HCT116 (cell line): ENCODE measurements around the gene ANP32B. TPM values are rescaled to one million over a fixed set of nuclear protein-coding genes. Genes with fewer than 3 reads are reported as not detected.

Experiments
- ATAC-seq: fragments of 200-7000 bp; cut with Tn5 transposase; 2 replicates; pipeline ENCODE4 v1.9.1; 2020; ENCODE audit warnings: mild to moderate bottlenecking, moderate library complexity
- BruUV-seq: library from RNA; stranded (reverse); fragments of 400-500 nt; replicated peaks from 2 replicates; lab custom pipeline; 2021; lab: Mats Ljungman, UMichigan
- CTCF ChIA-PET: fragments of 300-600 bp; sonication (Branson Sonifier 250); formaldehyde crosslinking; loops from one replicate; lab custom pipeline; 2021; ENCODE audit warnings: antibody characterized with exemption; lab: Charles Lee
- POLR2A ChIA-PET: fragments of 300-600, 350-600 bp; sonication (Branson Sonifier 250); formaldehyde crosslinking; loops from one replicate; lab custom pipeline; 2021; ENCODE audit warnings: antibody characterized with exemption; lab: Charles Lee
- RAD21 ChIA-PET, 2 experiments: fragments of 300-600 bp; sonication (Branson Sonifier 250); formaldehyde crosslinking; loops; one replicate each; lab custom pipeline; 2023; ENCODE audit warnings: low total read pairs in 2 of 2; ENCODE audit not compliant: uncharacterized antibody in 2 of 2, unreplicated experiment in 2 of 2, low non-redundant PET in 1 of 2; lab: Charles Lee
- DNase-seq: peaks from one replicate; pipeline ENCODE4 v3.0.0-alpha.2; 2010; ENCODE audit warnings: low read depth, low spot score
- H2AFZ ChIP-seq: fragments of 200-600 bp; shearing (Covaris generic), sonication (generic); 2 replicates; pipeline ENCODE4 v1.6.1; 2017; ENCODE audit warnings: low read depth, mixed run types, mixed read lengths, antibody characterized with exemption, low read length; ENCODE audit not compliant: poor library complexity, severe bottlenecking
- H3K27ac ChIP-seq: 2 replicates; pipeline ENCODE4 v1.5.1; 2012; ENCODE audit warnings: low read depth, low read length
- H3K27me3 ChIP-seq: fragments of 200-600 bp; sonication (generic); 2 replicates; pipeline ENCODE4 v1.6.1; 2016; ENCODE audit warnings: mixed run types, low read length, mixed read lengths; ENCODE audit not compliant: insufficient read depth
- H3K36me3 ChIP-seq, 2 experiments: fragments of 200-500 bp in 1 of 2; fragments of 200-600 bp in 1 of 2; sonication (Bioruptor generic) in 1 of 2; sonication (generic) in 1 of 2; 2 replicates each; pipeline versions ENCODE4 v1.5.1 to v1.6.1; 2014 to 2016; ENCODE audit warnings: low read length in 2 of 2, inconsistent platforms in 1 of 2, mixed read lengths in 1 of 2, mixed run types in 1 of 2; ENCODE audit not compliant: insufficient read depth in 2 of 2, control insufficient read depth in 1 of 2
- H3K4me1 ChIP-seq, 2 experiments: fragments of 200-600 bp in 1 of 2; sonication (generic) in 1 of 2; 2 replicates each; pipeline versions ENCODE4 v1.5.1 to v1.6.1; 2012 to 2017; ENCODE audit warnings: low read length in 2 of 2, inconsistent platforms in 1 of 2, mild to moderate bottlenecking in 1 of 2, mixed read lengths in 1 of 2, mixed run types in 1 of 2, moderate library complexity in 1 of 2; ENCODE audit not compliant: insufficient read depth in 2 of 2, control insufficient read depth in 1 of 2
- H3K4me2 ChIP-seq: fragments of 200-600 bp; sonication (generic); 2 replicates; pipeline ENCODE4 v1.6.1; 2017; ENCODE audit warnings: mixed run types, low read length, mixed read lengths
- H3K4me3 ChIP-seq, 2 experiments: fragments of 200-600 bp in 1 of 2; sonication (generic) in 1 of 2; replicated peaks in 1 of 2; 2 replicates each; pipeline ENCODE4 v1.5.1; 2011 to 2016; ENCODE audit warnings: low read length in 2 of 2, control low read depth in 1 of 2, low read depth in 1 of 2, mild to moderate bottlenecking in 1 of 2, mixed read lengths in 1 of 2, mixed run types in 1 of 2
- H3K79me2 ChIP-seq: fragments of 200-600 bp; sonication (generic); 2 replicates; pipeline ENCODE4 v1.6.1; 2017; ENCODE audit warnings: mild to moderate bottlenecking, mixed run types, low read length, moderate library complexity, mixed read lengths; ENCODE audit not compliant: insufficient read depth
- H3K9ac ChIP-seq: fragments of 200-600 bp; sonication (generic); 2 replicates; pipeline ENCODE4 v1.6.1; 2016; ENCODE audit warnings: low read length, mixed read lengths
- H3K9me2 ChIP-seq: fragments of 200-600 bp; sonication (generic), shearing (Covaris generic); 2 replicates; pipeline ENCODE4 v1.6.1; 2017; ENCODE audit warnings: mixed run types, mild to moderate bottlenecking, moderate library complexity; ENCODE audit not compliant: insufficient read depth
- H3K9me3 ChIP-seq, 2 experiments: fragments of 200-500 bp in 1 of 2; fragments of 200-600 bp in 1 of 2; sonication (Bioruptor generic) in 1 of 2; sonication (generic) in 1 of 2; 2 replicates each; pipeline ENCODE4 v1.6.1; 2014 to 2017; ENCODE audit warnings: low read length in 2 of 2, mixed read lengths in 2 of 2, inconsistent platforms in 1 of 2, low read depth in 1 of 2, mild to moderate bottlenecking in 1 of 2, mixed run types in 1 of 2, moderate library complexity in 1 of 2; ENCODE audit not compliant: control insufficient read depth in 1 of 2, insufficient read depth in 1 of 2
- H4K20me1 ChIP-seq: fragments of 200-600 bp; sonication (generic), shearing (Covaris generic); 2 replicates; pipeline ENCODE4 v1.6.1; 2017; ENCODE audit warnings: mixed run types, mild to moderate bottlenecking, moderate library complexity; ENCODE audit not compliant: insufficient read depth
- CBX3 ChIP-seq: IDR thresholded peaks from 2 replicates; pipeline ENCODE4 v1.6.1; 2012; ENCODE audit warnings: low read depth
- CTCF ChIP-seq, 3 experiments: fragments of 200-600 bp in 1 of 3; sonication (generic) in 1 of 3; IDR thresholded peaks in 2 of 3; conservative IDR thresholded peaks in 1 of 3; 2 replicates each; pipeline ENCODE4 v1.5.1; 2012 to 2017; ENCODE audit warnings: low read depth in 2 of 3, low read length in 2 of 3, antibody characterized with exemption in 1 of 3, borderline replicate concordance in 1 of 3, control low read depth in 1 of 3, mild to moderate bottlenecking in 1 of 3, mixed read lengths in 1 of 3, mixed run types in 1 of 3, moderate library complexity in 1 of 3; ENCODE audit not compliant: insufficient read depth in 1 of 3
- EGR1 ChIP-seq: IDR thresholded peaks from 2 replicates; pipeline ENCODE4 v1.6.1; 2012; ENCODE audit warnings: low read depth
- FOSL1 ChIP-seq: IDR thresholded peaks from 2 replicates; pipeline ENCODE4 v1.6.1; 2012; ENCODE audit warnings: low read depth
- JUND ChIP-seq: IDR thresholded peaks from 2 replicates; pipeline ENCODE4 v1.6.1; 2012
- MAX ChIP-seq: IDR thresholded peaks from 2 replicates; pipeline ENCODE4 v1.6.1; 2012
- REST ChIP-seq: IDR thresholded peaks from 2 replicates; pipeline ENCODE4 v1.6.1; 2012; ENCODE audit warnings: low read depth
- SIN3A ChIP-seq: IDR thresholded peaks from 2 replicates; pipeline ENCODE4 v1.6.1; 2012; ENCODE audit warnings: low read depth
- SP1 ChIP-seq: IDR thresholded peaks from 2 replicates; pipeline ENCODE4 v1.6.1; 2012; ENCODE audit warnings: low read depth
- YY1 ChIP-seq: IDR thresholded peaks from 2 replicates; pipeline ENCODE4 v1.6.1; 2011; ENCODE audit warnings: low read length, low read depth, moderate library complexity, mild to moderate bottlenecking; ENCODE audit not compliant: insufficient replicate concordance; ENCODE audit errors: extremely low read depth
- ZFX ChIP-seq: fragments of 450-650 bp; IDR thresholded peaks from 2 replicates; pipeline ENCODE4 v1.6.1; 2017
- intact Hi-C: fragments of 100-400 bp; cut with micrococcal nuclease; formaldehyde crosslinking; loops from 2 replicates; pipeline ENCODE4 v1.10.0; 2022
- total RNA-seq: library from RNA; stranded (reverse); gene quantifications from one replicate; pipeline ENCODE4 v1.2.1, GENCODE V29; 2021; ENCODE audit not compliant: unreplicated experiment

The ANP32B gene
- total RNA-seq, 1 experiment from 2014 or later: 206 TPM

GRCh38 chr9:98038958-98039357 lies 55.8 kb downstream of the ANP32B start:
- Histone ChIP-seq H3K9ac (no peak overlapping the region), H3K9me2 (no peaks in the 10 kb centered on the region), H3K4me1 (peaks cover 0 to 31% of the 10 kb centered on the region in 2 experiments; a peak in 2 of 4 replicates), H3K27ac (no peak overlapping the region), H3K4me3 (no peak overlapping the region), H3K27me3 (no peaks in the 10 kb centered on the region), H3K79me2 (no peaks in the 10 kb centered on the region), H3K9me3 (no peaks in the 10 kb centered on the region), H4K20me1 (no peaks in the 10 kb centered on the region), H2AFZ (no peak overlapping the region), H3K4me2 (no peak overlapping the region), H3K36me3 (no peaks in the 10 kb centered on the region)
- ChIA-PET CTCF (no interaction called here), POLR2A (no interaction called here), RAD21 (no interaction called here)
- BruUV-seq: no TSS peak
- TF ChIP-seq CBX3 (no peak), REST (no peak), YY1 (no peak), JUND (no peak), SIN3A (no peak), EGR1 (no peak), FOSL1 (no peak), SP1 (no peak)
- intact Hi-C loops: no loop called here
- DNase-seq (no peak), ATAC-seq (no peak)

DNA sequence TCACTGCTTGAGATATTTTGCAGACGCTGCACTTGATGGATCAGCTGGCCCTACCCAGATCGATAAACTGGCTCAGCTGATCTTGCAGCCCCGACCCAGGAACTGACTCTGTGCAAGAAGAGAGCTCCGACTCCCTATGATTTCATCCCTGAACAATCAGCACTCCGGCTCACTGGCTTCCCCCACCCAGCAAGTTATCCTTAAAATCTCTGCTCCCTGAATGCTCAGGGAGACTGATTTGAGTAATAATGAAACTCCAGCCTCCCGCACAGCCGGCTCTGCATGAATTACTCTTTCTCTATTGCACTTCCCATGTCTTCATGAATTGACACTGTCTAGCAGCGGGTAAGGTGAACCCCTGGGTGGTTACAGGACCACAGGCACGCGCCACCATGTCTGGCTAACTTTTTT lies 56.5 kb downstream of the ANP32B start:
- BruUV-seq: no TSS peak
- H3K9me2 ChIP-seq: no peaks in the 10 kb centered on the region
- intact Hi-C loops: no loop called here
- H2AFZ ChIP-seq: no peak overlapping the region
- H3K4me3 ChIP-seq: no peak overlapping the region
- H3K27ac ChIP-seq: no peak overlapping the region
- ChIA-PET RAD21 (no interaction called here), CTCF (no interaction called here), POLR2A (no interaction called here)
- DNase-seq: no peak
- H3K9ac ChIP-seq: no peak overlapping the region
- ATAC-seq: no peak
- no peaks in the 10 kb centered on the region for H4K20me1 ChIP-seq
- H3K9me3 ChIP-seq: no peaks in the 10 kb centered on the region
- no peaks in the 10 kb centered on the region for H3K27me3 ChIP-seq
- H3K4me1 ChIP-seq: peaks cover 0 to 28% of the 10 kb centered on the region in 2 experiments; a peak in 2 of 4 replicates
- no peaks in the 10 kb centered on the region for H3K36me3 ChIP-seq
- no peaks in the 10 kb centered on the region for H3K79me2 ChIP-seq
- H3K4me2 ChIP-seq: no peak overlapping the region
- TF ChIP-seq REST (no peak), CTCF (IDR thresholded peaks at IDR 0.05 in 2 of 3, conservative IDR thresholded peaks at IDR 0.05 in 1 of 3; ENCODE audit: borderline replicate concordance in 1 of 3, insufficient read depth in 1 of 3, low read depth in 2 of 3, low read length in 2 of 3) (no peak), MAX (no peak), ZFX (no peak), EGR1 (no peak)
